ENCODE data around the gene RAB8A. TPM values are rescaled to one million over a fixed set of nuclear protein-coding genes. Genes with fewer than 3 reads are reported as not detected.

The RAB8A gene
- polyA plus RNA-seq, 3 donors = 109 to 124 (median 114) TPM

DNA sequence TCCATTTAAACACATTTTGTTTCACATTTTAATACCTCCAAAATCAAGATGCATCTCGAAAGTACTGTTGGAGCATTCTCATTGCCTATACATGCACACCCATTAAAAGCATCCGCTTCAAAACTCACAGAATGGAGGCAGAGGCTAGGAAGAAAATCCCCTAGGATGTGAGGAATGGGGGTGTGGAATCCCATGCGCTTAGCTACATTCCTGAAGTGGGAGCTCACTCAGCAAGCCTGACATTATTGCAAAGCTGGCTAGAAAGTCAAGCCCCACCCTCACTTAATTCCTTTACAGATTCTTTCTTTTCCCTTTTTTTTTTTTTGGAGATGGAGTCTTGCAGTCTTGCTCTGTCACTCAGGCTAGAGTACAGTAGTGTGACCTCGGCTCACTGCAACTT is 68.9 kb downstream of the RAB8A start:
- Mint-ChIP-seq H3K9me3 (peaks cover 0 to 6% (median 3%) of the 10 kb centered on the region in 7 donors), H3K27me3 (ENCODE audit: low read depth in 3 of 3) (peaks cover 0 to 2% (median 0%) of the 10 kb centered on the region in 3 donors), H3K4me3 (no peak overlapping the region), H3K27ac (peak overlapping the region in 1 of 7 donors; percentile 37), H3K4me1 (peaks cover 11% of the 10 kb centered on the region), H3K36me3 (peaks cover 0 to 3% of the 10 kb centered on the region in 2 donors)
- no peaks in the 10 kb centered on the region for H4K20me1 ChIP-seq (ENCODE audit: insufficient read depth, low read length)
- H3K36me3 ChIP-seq (replicated peaks in 1 of 2; ENCODE audit: control insufficient read depth in 1 of 2, insufficient read depth in 2 of 2, low read length in 2 of 2) = no peaks in the 10 kb centered on the region
- no peak overlapping the region for H3K4me2 ChIP-seq (replicated peaks; ENCODE audit: extremely low read depth, low read length, poor library complexity, severe bottlenecking)
- intact Hi-C loops (cut with micrococcal nuclease) = loop anchor here (5.0 to 10.0 kb wide), 5 partner anchors 68 to 556 kb away; partner anchors contain the start of gene RAB8A (in 1 of the 2)
- no peak overlapping the region for H3K9ac ChIP-seq (ENCODE audit: insufficient read depth, low read length, poor library complexity, severe bottlenecking)
- no peak for DNase-seq
- WGBS (ENCODE audit: insufficient coverage) = 33% methylated on average over 1 of the region's 4 CpGs
- peaks cover 7 to 22% of the 10 kb centered on the region in 2 donors for H3K4me1 ChIP-seq (ENCODE audit: control insufficient read depth in 1 of 2, insufficient read depth in 2 of 2, low read length in 2 of 2)
- TF ChIP-seq CTCF (IDR thresholded peaks at IDR 0.05) = no peak
- H3K9me3 ChIP-seq (replicated peaks in 1 of 2; ENCODE audit: control insufficient read depth in 1 of 2, insufficient read depth in 1 of 2, low read length in 2 of 2) = peaks cover 0 to 3% of the 10 kb centered on the region in 2 donors
- H3K4me3 ChIP-seq (replicated peaks in 1 of 3; ENCODE audit: low read depth in 2 of 3, low read length in 3 of 3) = no peak overlapping the region
- H2AFZ ChIP-seq (ENCODE audit: insufficient read depth, low read depth, low read length, poor library complexity, severe bottlenecking) = no peak overlapping the region
- no peak overlapping the region for H3K27ac ChIP-seq (ENCODE audit: low read depth in 1 of 2, low read length in 2 of 2)
- no peaks in the 10 kb centered on the region for H3K27me3 ChIP-seq (ENCODE audit: control insufficient read depth in 2 of 2, insufficient read depth in 2 of 2, low read length in 2 of 2)
- peaks cover 5% of the 10 kb centered on the region for H3K79me2 ChIP-seq (ENCODE audit: insufficient read depth, low read length)

Other genes starting within 250 kb of the RAB8A start
- not detected for gene CYP4F2, start 213.8 kb upstream of the RAB8A start, polyA plus RNA-seq
- not detected for gene CYP4F11, start 177.4 kb upstream of the RAB8A start, polyA plus RNA-seq
- not detected for gene OR10H4, start 162.9 kb upstream of the RAB8A start, polyA plus RNA-seq
- gene TPM4, start 35.4 kb upstream of the RAB8A start, polyA plus RNA-seq = 100 to 1,000 TPM; 144 to 170 (median 146) TPM
- gene HSH2D, start 31.8 kb downstream of the RAB8A start, polyA plus RNA-seq = 100 to 1,000 TPM in 1 of 3 donors, 10 to 100 TPM in 2; 13.8 to 106 (median 16.7) TPM
- gene CIB3, start 61.6 kb downstream of the RAB8A start, polyA plus RNA-seq = not detected
- 100 to 1,000 TPM in 2 of 3 donors, 10 to 100 TPM in 1; 92.2 to 245 (median 219) TPM for gene FAM32A, start 73.5 kb downstream of the RAB8A start, polyA plus RNA-seq
- 100 to 1,000 TPM; 103 to 134 (median 133) TPM for gene AP1M1, start 86.0 kb downstream of the RAB8A start, polyA plus RNA-seq
- gene KLF2, start 212.9 kb downstream of the RAB8A start, polyA plus RNA-seq = 100 to 1,000 TPM in 1 of 3 donors, 10 to 100 TPM in 2; 34.0 to 331 (median 51.4) TPM